GM12892 (cell line): Measurements from ENCODE around the gene SNX19.

Experiments
- POLR2A ChIP-seq: IDR thresholded peaks from 2 replicates; pipeline ENCODE4 v1.6.1; 2011; ENCODE audit warnings: low read depth, low read length, control low read depth
- POLR2AphosphoS5 ChIP-seq: IDR thresholded peaks from 2 replicates; pipeline ENCODE4 v1.6.1; 2011; ENCODE audit warnings: low read depth, low read length, control low read depth

- TF ChIP-seq POLR2AphosphoS5 (no peak), POLR2A (no peak)
Observed at GRCh38 chr11:130848361-130849214, 67.7 kb downstream of the SNX19 start.
